Suprapubic skin (tissue), 4 donors: ENCODE results near the gene BRWD1.
"Not testable (repeated sequence)": the region's sequence is repeated elsewhere in the genome, so short reads cannot be mapped to it uniquely, and the experiment has no call there.

Experiments used
- POLR2A ChIP-seq, 2 donors: fragments of 450-650 bp; IDR thresholded peaks; one replicate each; pipeline ENCODE4 v1.6.1; 2017; ENCODE audit warnings: antibody characterized with exemption in 2 of 2, mild to moderate bottlenecking in 2 of 2, moderate library complexity in 2 of 2
- POLR2AphosphoS5 ChIP-seq, 3 donors: sonication (generic); formaldehyde crosslinking; IDR thresholded peaks; one replicate each; pipeline ENCODE4 v1.6.1; 2017; ENCODE audit warnings: antibody characterized with exemption in 3 of 3
- TF ChIP-seq, protein P1 (sequence below), 2 donors: fragments of 200-600 bp in 1 of 2; fragments of 450-650 bp in 1 of 2; sonication (generic) in 1 of 2; IDR thresholded peaks; one replicate each; pipeline ENCODE4 v1.5.1; 2016 to 2019; ENCODE audit warnings: antibody characterized with exemption in 2 of 2, mild to moderate bottlenecking in 1 of 2, moderate library complexity in 1 of 2

DNA sequence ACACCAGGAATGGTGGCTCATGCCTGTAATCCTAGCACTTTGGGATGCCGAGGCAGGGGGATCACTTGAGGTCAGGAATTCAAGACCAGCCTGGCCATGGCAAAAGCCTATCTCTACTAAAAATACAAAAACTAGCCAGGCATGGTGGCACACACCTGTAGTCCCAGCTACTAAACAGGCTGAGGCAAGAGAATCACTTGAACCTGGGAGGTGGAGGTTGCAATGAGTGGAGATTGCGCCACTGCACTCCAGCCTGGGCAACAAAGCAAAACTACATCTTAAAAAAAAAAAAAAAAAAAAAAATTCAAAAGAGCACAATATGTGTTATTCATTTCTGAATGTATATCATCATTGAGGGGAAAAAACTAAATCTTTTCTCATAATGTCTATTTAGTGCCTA lies 92.6 kb downstream of the BRWD1 start:
- TF ChIP-seq, protein P1, sequence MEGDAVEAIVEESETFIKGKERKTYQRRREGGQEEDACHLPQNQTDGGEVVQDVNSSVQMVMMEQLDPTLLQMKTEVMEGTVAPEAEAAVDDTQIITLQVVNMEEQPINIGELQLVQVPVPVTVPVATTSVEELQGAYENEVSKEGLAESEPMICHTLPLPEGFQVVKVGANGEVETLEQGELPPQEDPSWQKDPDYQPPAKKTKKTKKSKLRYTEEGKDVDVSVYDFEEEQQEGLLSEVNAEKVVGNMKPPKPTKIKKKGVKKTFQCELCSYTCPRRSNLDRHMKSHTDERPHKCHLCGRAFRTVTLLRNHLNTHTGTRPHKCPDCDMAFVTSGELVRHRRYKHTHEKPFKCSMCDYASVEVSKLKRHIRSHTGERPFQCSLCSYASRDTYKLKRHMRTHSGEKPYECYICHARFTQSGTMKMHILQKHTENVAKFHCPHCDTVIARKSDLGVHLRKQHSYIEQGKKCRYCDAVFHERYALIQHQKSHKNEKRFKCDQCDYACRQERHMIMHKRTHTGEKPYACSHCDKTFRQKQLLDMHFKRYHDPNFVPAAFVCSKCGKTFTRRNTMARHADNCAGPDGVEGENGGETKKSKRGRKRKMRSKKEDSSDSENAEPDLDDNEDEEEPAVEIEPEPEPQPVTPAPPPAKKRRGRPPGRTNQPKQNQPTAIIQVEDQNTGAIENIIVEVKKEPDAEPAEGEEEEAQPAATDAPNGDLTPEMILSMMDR (IDR thresholded peaks at IDR 0.05): not testable (repeated sequence)
- not testable (repeated sequence) for TF ChIP-seq POLR2AphosphoS5, POLR2A (IDR thresholded peaks at IDR 0.05)
